NCI-H146 treated with DMSO at 0.1 percent for 48 hours (cell line): Measurements from ENCODE around the gene KCNQ1OT1.

ENCODE experiments used
- DNase-seq: peaks from one replicate; lab custom pipeline; 2025; ENCODE audit not compliant: unreplicated experiment; lab: John Stamatoyannopoulos, UW

Gene KCNQ1OT1

GRCh38 chr11:2721210-2721916, 21.6 kb upstream of the KCNQ1OT1 start:
- DNase-seq, result peak; percentile 61

GRCh38 chr11:2719831-2720590, 20.2 kb upstream of the KCNQ1OT1 start:
- no peak for DNase-seq

- DNase-seq, result no peak
Measured at GRCh38 chr11:2718817-2719438, 19.1 kb upstream of the KCNQ1OT1 start.

GRCh38 chr11:2717561-2718325, 17.9 kb upstream of the KCNQ1OT1 start:
- no peak for DNase-seq

GRCh38 chr11:2716376-2717095, 16.7 kb upstream of the KCNQ1OT1 start:
- no peak for DNase-seq

GRCh38 chr11:2715716-2716350, 16.0 kb upstream of the KCNQ1OT1 start:
- DNase-seq, result no peak

- no peak for DNase-seq
Measured at GRCh38 chr11:2714871-2715270, 15.1 kb upstream of the KCNQ1OT1 start.

- DNase-seq, result no peak
Measured at GRCh38 chr11:2714463-2714800, 14.6 kb upstream of the KCNQ1OT1 start.

GRCh38 chr11:2713661-2714462, 14.1 kb upstream of the KCNQ1OT1 start:
- DNase-seq, result no peak

GRCh38 chr11:2713094-2713493, 13.3 kb upstream of the KCNQ1OT1 start:
- DNase-seq, result no peak

GRCh38 chr11:2711161-2711560, 11.4 kb upstream of the KCNQ1OT1 start:
- no peak for DNase-seq

GRCh38 chr11:2709429-2709828, 9.6 kb upstream of the KCNQ1OT1 start:
- no peak for DNase-seq

GRCh38 chr11:2708757-2709281, 9.0 kb upstream of the KCNQ1OT1 start:
- DNase-seq, result no peak

- DNase-seq, result no peak
Measured at GRCh38 chr11:2708151-2708581, 8.4 kb upstream of the KCNQ1OT1 start.

GRCh38 chr11:2707736-2708135, 7.9 kb upstream of the KCNQ1OT1 start:
- DNase-seq, result no peak

- DNase-seq, result no peak
Measured at GRCh38 chr11:2706321-2706720, 6.5 kb upstream of the KCNQ1OT1 start.

GRCh38 chr11:2704896-2705606, 5.3 kb upstream of the KCNQ1OT1 start:
- DNase-seq, result no peak

GRCh38 chr11:2704356-2704755, 4.6 kb upstream of the KCNQ1OT1 start:
- DNase-seq, result no peak
